ENCODE measurements around the gene PRRX2.

- TF ChIP-seq CTCF (IDR thresholded peaks at IDR 0.05) (peak in 2 of 5 experiments; percentile 7 to 8), POLR2A (IDR thresholded peaks at IDR 0.05) (no peak)
These were observed 48.3 kb upstream of the PRRX2 start for GRCh38 chr9:129617167-129617566.
